Activated CD4-positive, alpha-beta T cell treated with anti-CD3 and anti-CD28 coated beads, Interleukin-2, amount 10 ng/mL, durations not matched to agents 24 days and 14 days (primary cell): ENCODE results near the gene ANAPC7. TPM values are rescaled to one million over a fixed set of nuclear protein-coding genes. Genes with fewer than 3 reads are reported as not detected.
"Not testable (repeated sequence)": the region's sequence is repeated elsewhere in the genome, so short reads cannot be mapped to it uniquely, and the experiment has no call there.

Experiments
- DNase-seq: peaks from one replicate; pipeline ENCODE4 v3.0.0; 2022
- H3K27ac Mint-ChIP-seq: one replicate; pipeline ENCODE4 v1.8.0; 2022; ENCODE audit warnings: mild to moderate bottlenecking, mixed read lengths
- H3K27me3 Mint-ChIP-seq: one replicate; pipeline ENCODE4 v1.8.0; 2022; ENCODE audit warnings: mixed read lengths
- H3K36me3 Mint-ChIP-seq: one replicate; pipeline ENCODE4 v1.8.0; 2022; ENCODE audit warnings: low read depth, mild to moderate bottlenecking, mixed read lengths
- H3K4me1 Mint-ChIP-seq: one replicate; pipeline ENCODE4 v1.8.0; 2021; ENCODE audit warnings: mixed read lengths
- H3K4me3 Mint-ChIP-seq: one replicate; pipeline ENCODE4 v1.8.0; 2022; ENCODE audit warnings: mild to moderate bottlenecking, moderate library complexity, mixed read lengths
- H3K9me3 Mint-ChIP-seq: one replicate; pipeline ENCODE4 v1.8.0; 2021; ENCODE audit warnings: mixed read lengths
- intact Hi-C: fragments of 100-400 bp; cut with micrococcal nuclease; formaldehyde crosslinking; loops from one replicate; pipeline ENCODE4 v1.15.1; 2023
- total RNA-seq: library from RNA; stranded (reverse); gene quantifications from 2 replicates; pipeline ENCODE4 v1.2.3, GENCODE V29; 2022

ANAPC7 gene, protein sequence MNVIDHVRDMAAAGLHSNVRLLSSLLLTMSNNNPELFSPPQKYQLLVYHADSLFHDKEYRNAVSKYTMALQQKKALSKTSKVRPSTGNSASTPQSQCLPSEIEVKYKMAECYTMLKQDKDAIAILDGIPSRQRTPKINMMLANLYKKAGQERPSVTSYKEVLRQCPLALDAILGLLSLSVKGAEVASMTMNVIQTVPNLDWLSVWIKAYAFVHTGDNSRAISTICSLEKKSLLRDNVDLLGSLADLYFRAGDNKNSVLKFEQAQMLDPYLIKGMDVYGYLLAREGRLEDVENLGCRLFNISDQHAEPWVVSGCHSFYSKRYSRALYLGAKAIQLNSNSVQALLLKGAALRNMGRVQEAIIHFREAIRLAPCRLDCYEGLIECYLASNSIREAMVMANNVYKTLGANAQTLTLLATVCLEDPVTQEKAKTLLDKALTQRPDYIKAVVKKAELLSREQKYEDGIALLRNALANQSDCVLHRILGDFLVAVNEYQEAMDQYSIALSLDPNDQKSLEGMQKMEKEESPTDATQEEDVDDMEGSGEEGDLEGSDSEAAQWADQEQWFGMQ
- 71.4 and 77.4 TPM in 2 replicates for total RNA-seq

DNA sequence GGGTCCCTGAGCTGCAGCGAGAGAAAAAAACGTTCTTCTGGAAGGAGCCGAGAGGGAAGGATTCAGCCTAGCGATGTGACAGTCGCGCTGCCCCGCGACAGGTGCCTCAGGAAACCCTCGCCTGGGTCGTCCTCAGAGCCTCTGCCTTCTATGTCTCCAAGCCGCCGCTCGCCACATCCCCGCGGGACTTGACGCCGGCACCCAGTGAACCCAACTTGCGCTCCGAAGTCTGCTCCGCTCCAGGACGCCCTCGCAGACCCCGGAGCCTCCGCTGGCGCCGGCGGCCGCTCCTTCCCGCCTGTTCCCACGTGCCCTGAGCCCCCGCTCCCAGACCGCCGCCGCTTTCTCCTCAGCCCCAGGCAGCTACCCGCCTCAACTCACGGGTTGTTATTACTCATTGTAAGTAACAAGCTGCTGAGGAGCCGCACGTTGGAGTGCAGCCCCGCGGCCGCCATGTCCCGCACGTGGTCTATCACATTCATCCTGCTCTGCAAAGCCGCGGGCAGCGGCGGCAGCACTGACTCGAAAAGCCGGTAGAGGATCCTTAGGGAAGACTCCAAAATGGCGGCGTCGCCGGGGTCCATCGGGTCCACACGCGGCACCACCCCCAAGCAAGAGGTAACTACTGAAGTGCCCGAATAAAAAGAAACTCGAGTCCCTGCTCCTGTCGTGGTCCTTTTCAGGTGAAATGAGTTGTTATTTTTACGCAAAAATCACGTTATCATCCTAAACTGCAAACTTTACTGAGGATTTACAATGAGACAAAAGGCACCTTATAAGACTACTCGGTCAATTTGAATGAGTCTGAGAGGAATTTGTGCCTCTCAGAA is at the start of gene ANAPC7:
Gene ANAPC7 (minus strand): TSS at position 563 of the 830 bp plus-strand sequence. CDS start 81 bp downstream, at position 482.
- DNase-seq, result peak; percentile 96
- no peaks in the 10 kb centered on the region for H3K27me3 Mint-ChIP-seq
- H3K4me3 Mint-ChIP-seq, result peak within 1 kb of the TSS; percentile 99
- intact Hi-C loops, result loop anchor here (5.0 kb wide), 1 partner anchor 99 kb away; the partner anchor contains the start of genes RAD9B and VPS29
- H3K36me3 Mint-ChIP-seq, result peaks cover 22% of the 10 kb centered on the region
- peaks cover 15% of the 10 kb centered on the region for H3K4me1 Mint-ChIP-seq
- peak within 1 kb of the TSS; percentile 98 for H3K27ac Mint-ChIP-seq
- H3K9me3 Mint-ChIP-seq, result no peaks in the 10 kb centered on the region

DNA sequence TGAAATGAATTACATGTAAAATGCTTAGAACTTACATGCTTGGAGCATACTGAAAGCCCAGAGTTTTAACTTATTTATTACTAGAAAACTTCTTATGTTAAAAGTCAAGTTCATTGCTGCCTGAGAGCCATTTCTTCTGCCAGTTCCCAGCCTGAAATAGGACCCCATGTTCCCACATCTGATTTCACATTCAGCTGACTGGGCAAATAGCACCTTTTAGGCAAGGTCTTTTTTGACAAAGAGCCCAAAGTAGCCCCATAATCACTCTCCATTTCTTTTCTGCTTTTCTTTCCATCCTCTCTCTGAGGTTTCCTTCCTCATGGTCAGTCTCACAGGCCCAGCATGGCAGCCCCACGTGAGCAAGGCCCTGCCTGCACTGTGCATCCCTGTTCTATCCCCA is 47.8 kb upstream of the ANAPC7 start:
- no peak for DNase-seq
- H3K27me3 Mint-ChIP-seq, result no peaks in the 10 kb centered on the region
- peak overlapping the region; percentile 100 for H3K27ac Mint-ChIP-seq
- intact Hi-C loops, result loop anchor here (2.0 kb wide), 1 partner anchor 20 kb away; no protein-coding TSS in a partner anchor
- peak overlapping the region; percentile 100 for H3K4me3 Mint-ChIP-seq
- peaks cover 50% of the 10 kb centered on the region for H3K36me3 Mint-ChIP-seq
- no peaks in the 10 kb centered on the region for H3K9me3 Mint-ChIP-seq
- peaks cover 31% of the 10 kb centered on the region for H3K4me1 Mint-ChIP-seq

DNA sequence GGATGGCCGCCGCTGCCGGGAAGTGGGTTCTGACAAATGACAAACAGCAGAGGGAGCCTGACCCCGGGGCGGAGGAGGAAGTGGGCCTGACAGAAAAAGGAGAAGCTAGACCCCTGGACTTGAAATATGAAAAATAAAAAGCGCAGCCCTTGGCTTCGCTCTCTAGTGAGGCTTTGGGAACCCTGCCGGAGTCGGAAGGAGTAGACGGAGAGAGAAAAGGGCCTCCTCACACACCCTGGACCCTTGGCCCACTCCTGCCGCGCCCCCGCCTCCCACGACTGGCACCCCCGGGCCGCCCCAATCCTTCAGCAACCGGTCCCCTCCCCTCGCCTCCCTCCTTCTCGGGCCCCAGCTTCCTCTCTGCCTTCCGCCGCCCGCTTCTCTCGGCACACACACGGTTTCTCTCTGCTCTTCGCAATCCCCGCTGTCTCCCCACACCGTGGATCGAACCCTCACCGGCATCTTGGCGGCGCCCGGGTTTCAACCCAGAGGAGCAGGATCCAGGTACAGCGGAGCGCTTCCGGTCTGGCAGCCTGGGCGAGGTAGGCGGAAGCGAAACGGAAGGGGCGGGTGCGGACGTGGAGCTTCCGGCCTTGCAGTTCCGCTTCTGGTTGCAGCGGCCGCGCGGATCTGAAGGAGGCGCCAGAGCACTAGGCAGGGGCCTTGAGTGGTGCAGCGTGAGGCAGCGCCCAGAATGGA is 46.4 kb upstream of the ANAPC7 start, which contains the start of gene ARPC3:
Gene ARPC3 (minus strand): TSS at position 539 of the 699 bp plus-strand sequence. CDS start 77 bp downstream, at position 462.
- intact Hi-C loops, result loop anchor here (1.0 to 2.0 kb wide), 5 partner anchors 18 to 248 kb away; partner anchors contain the start of genes FAM216A, GPN3, RAD9B and VPS29

DNA sequence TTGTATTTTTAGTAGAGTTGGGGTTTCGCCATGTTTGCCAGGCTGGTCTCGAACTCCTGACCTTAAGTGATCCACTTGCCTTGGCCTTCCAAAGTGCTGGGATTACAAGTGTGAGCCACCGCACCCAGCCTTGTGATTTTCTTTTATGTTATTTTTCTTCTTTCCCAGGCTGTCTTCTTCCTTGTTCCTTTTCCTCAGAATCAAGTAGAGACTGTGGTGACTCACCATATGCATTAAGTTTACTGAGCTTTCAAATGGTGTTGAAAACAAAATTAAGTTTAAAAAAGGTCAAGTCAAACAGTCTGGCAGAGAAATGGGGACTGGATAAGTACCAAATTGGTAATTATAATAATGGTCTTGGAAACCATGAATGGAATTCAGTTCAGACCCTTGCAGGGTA is 40.9 kb upstream of the ANAPC7 start:
- no peak for DNase-seq
- intact Hi-C loops, result no loop called here
- peaks cover 24% of the 10 kb centered on the region for H3K4me1 Mint-ChIP-seq
- peaks cover 51% of the 10 kb centered on the region for H3K36me3 Mint-ChIP-seq
- no peak overlapping the region for H3K4me3 Mint-ChIP-seq
- H3K27ac Mint-ChIP-seq, result no peak overlapping the region
- H3K27me3 Mint-ChIP-seq, result no peaks in the 10 kb centered on the region
- H3K9me3 Mint-ChIP-seq, result no peaks in the 10 kb centered on the region

More for the DNA sequence above, 46.4 kb upstream of the ANAPC7 start, which contains the start of gene ARPC3:
- H3K27ac Mint-ChIP-seq, result peak within 1 kb of the TSS; percentile 100
- H3K36me3 Mint-ChIP-seq, result peaks cover 51% of the 10 kb centered on the region
- no peaks in the 10 kb centered on the region for H3K27me3 Mint-ChIP-seq
- H3K4me3 Mint-ChIP-seq, result peak within 1 kb of the TSS; percentile 100
- DNase-seq, result peak; percentile 98
- H3K9me3 Mint-ChIP-seq, result no peaks in the 10 kb centered on the region
- peaks cover 37% of the 10 kb centered on the region for H3K4me1 Mint-ChIP-seq

DNA sequence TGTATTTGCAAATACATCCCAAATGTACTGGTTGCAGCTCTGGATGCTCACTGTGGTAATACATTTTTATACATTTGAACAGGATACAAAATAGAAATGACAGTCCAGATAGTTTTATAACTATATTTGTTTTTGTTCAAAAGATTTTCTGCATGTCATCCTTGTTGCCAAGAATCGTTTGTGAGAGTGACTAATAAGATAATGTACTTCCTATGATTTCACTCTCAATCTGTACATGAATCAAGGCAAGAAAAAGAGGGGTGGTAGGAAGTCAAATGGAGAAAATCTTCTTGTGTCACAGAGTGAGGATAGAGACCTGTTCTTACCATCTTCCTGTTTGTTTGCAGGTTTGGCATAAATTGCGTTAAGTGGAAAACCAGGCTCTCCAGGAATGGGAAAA is 32.7 kb upstream of the ANAPC7 start:
- Mint-ChIP-seq H3K27me3 (no peaks in the 10 kb centered on the region), H3K9me3 (no peaks in the 10 kb centered on the region), H3K4me3 (no peak overlapping the region), H3K4me1 (peaks cover 5% of the 10 kb centered on the region), H3K36me3 (peaks cover 46% of the 10 kb centered on the region), H3K27ac (no peak overlapping the region)
- intact Hi-C loops, result no loop called here
- no peak for DNase-seq

DNA sequence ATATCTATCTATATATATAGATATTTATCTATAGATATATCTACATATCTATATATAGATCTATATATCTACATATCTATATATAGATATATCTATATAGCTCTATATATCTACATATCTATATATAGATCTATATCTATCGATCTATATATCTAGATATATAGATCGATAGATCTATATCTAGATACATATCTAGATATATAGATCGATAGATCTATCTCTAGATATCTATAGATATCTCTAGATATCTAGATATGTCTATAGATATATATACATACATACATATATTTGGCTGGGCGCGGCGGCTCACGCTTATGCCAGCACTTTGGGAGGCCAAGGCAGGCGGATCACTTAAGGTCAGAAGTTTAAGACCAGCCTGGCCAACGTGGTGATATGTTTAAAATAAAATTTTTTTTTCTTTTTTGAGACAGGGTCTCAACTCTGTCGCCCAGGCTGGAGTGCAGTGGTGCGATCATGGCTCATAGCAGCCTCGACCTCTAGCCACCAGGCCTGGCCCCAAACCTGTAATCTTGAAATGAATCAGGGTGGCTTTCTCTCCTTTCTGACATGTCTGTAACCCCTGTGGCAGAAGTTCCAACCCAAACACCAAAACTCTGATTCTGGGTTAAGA is 28.6 kb upstream of the ANAPC7 start:
- H3K27me3 Mint-ChIP-seq, result peaks cover 3% of the 10 kb centered on the region
- H3K9me3 Mint-ChIP-seq, result no peaks in the 10 kb centered on the region
- peak overlapping the region; percentile 94 for H3K4me3 Mint-ChIP-seq
- H3K4me1 Mint-ChIP-seq, result peaks cover 7% of the 10 kb centered on the region
- intact Hi-C loops, result loop anchor here (1.0 to 2.0 kb wide), 4 partner anchors 19 to 332 kb away; partner anchors contain the start of gene ARPC3
- peak; percentile 66 for DNase-seq
- H3K27ac Mint-ChIP-seq, result no peak overlapping the region
- peaks cover 23% of the 10 kb centered on the region for H3K36me3 Mint-ChIP-seq

DNA sequence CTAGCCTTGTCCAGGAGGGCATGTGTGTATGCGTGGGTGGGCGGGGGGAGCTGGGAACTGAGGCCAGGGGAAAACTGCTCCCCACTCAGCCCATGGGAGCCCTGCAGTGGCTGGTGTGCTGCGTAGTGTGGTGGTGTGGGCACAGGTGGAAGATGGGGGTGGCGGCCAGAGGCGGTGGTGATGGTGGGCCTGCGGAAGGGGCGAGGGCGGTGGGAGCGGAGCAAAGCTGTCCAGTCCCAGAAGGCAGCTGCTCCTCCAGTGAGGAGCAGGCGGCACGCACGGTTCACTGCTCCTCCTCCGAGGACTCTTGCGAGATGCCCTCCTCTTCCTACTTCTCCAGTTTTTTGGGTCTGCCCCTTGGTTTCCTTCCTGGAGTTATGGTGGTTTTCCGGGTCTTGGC is 26.2 kb upstream of the ANAPC7 start:
- not testable (repeated sequence) for H3K4me1 Mint-ChIP-seq, DNase-seq, H3K36me3 Mint-ChIP-seq, H3K9me3 Mint-ChIP-seq, H3K4me3 Mint-ChIP-seq, H3K27ac Mint-ChIP-seq, H3K27me3 Mint-ChIP-seq
- intact Hi-C loops, result loop anchor here (2.0 kb wide), 1 partner anchor 21 kb away; the partner anchor contains the start of gene ARPC3

DNA sequence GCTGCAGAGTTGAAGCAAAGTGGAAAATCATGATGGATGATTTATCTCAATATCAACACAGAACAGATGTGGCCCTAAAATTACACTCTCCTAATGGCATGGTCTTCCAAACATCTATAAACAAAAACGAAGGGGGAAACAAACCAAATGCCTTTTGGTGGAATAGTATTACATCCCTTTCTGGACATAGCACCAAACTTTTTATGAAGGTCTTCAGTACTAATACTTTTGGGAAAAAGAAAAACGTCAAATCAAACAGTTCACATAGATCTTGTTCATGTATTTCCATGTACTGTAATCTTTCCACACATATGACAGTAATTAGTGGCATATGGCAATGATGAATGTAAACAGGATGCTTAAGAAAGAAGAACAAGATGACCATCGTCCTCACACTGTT is 22.9 kb upstream of the ANAPC7 start:
- H3K27ac Mint-ChIP-seq, result no peak overlapping the region
- H3K9me3 Mint-ChIP-seq, result no peaks in the 10 kb centered on the region
- no peak overlapping the region for H3K4me3 Mint-ChIP-seq
- peaks cover 4% of the 10 kb centered on the region for H3K4me1 Mint-ChIP-seq
- H3K36me3 Mint-ChIP-seq, result no peaks in the 10 kb centered on the region
- intact Hi-C loops, result no loop called here
- no peak for DNase-seq
- H3K27me3 Mint-ChIP-seq, result peaks cover 22% of the 10 kb centered on the region

DNA sequence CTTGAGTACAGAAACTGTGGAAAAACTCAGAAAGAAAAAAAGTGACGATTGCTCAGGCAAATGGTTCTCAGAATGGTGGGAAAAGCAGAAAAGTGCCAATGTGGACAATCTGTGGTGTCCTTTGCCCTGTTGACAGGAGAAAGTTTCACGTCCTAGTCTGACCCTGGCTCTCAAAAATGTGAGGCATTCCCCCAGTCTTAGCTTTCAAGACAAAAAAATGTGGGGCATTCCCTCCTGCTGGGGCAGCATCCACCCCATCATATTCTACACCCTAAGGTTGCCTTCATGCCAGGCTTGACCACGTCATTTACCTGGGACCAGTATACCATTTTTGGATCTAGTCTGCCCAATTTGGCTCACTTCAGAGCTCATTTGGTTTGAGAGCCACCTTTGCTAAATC is 20.7 kb upstream of the ANAPC7 start:
- no peak for DNase-seq
- Mint-ChIP-seq H3K4me1 (no peaks in the 10 kb centered on the region), H3K27me3 (peaks cover 29% of the 10 kb centered on the region), H3K27ac (no peak overlapping the region), H3K36me3 (no peaks in the 10 kb centered on the region), H3K4me3 (no peak overlapping the region), H3K9me3 (no peaks in the 10 kb centered on the region)
- intact Hi-C loops, result no loop called here

DNA sequence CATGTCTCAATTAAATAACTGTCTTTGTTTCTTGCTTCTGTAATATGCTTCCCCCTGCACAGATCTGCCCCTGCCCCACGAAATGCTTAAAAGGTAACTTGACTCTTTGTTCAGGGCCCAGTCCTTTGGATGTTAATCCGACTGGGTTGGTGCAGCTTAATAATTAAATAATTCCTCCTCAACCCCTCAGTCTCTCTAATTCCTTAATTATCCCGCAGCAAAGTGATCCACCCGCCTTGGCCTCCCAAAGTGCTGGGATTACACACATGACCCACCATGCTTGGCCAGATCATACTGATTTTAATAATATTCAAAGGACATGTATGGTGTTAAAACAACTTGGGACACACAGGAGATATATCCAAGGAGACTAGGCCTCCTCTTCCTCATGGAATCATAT is 18.2 kb upstream of the ANAPC7 start:
- DNase-seq, result no peak
- Mint-ChIP-seq H3K36me3 (no peaks in the 10 kb centered on the region), H3K9me3 (no peaks in the 10 kb centered on the region), H3K27me3 (peaks cover 33% of the 10 kb centered on the region), H3K4me1 (no peaks in the 10 kb centered on the region), H3K4me3 (no peak overlapping the region), H3K27ac (no peak overlapping the region)
- intact Hi-C loops, result no loop called here

DNA sequence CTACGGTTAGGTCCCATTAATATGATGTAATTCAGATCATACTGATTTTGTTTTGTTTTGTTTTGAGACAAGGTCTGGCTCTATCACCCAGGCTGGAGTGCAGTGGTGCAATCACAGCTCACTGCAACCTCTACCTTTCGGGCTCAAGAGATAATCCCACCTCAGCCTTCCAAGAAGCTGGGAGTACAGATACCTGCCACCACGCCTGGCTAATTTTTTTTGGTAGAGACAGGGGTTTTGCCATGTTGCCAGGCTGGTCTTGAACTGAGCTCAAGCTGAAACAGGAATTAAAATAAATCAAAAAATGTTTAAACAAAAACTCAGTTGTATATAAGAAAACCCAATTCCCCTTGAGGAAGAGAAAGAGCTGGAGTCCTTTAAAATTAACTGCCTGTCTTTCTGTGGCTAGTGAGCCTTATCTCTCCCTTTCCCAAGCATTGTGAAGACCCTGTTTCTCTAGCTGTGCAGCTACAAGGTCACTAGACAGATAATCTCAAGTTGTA is 17.7 kb upstream of the ANAPC7 start:
- intact Hi-C loops, result no loop called here
- no peaks in the 10 kb centered on the region for H3K9me3 Mint-ChIP-seq
- H3K27me3 Mint-ChIP-seq, result peaks cover 33% of the 10 kb centered on the region
- no peaks in the 10 kb centered on the region for H3K4me1 Mint-ChIP-seq
- no peaks in the 10 kb centered on the region for H3K36me3 Mint-ChIP-seq
- no peak for DNase-seq
- H3K4me3 Mint-ChIP-seq, result no peak overlapping the region
- no peak overlapping the region for H3K27ac Mint-ChIP-seq

DNA sequence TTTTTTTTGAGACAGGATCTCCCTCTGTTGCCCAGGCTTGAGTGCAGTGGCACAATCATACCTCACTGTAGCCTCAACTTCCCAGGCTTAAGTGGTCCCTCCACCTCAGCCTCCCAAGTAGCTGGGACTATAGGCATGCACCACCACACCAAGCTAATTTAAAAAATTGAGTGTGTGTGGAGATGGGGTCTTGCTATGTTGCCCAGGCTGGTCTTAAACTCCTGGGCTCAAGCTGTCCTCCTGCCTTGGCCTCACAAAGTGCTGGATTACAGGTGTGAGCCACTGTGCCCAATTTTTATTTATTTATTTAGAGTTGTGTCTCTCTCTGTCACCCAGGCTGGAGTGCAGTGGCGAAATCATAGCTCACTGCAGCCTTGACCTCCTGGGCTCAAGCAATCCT is 17.1 kb upstream of the ANAPC7 start:
- intact Hi-C loops, H3K4me1 Mint-ChIP-seq, DNase-seq, H3K9me3 Mint-ChIP-seq, H3K27ac Mint-ChIP-seq, H3K4me3 Mint-ChIP-seq, H3K36me3 Mint-ChIP-seq: not testable (repeated sequence)
- peaks cover 33% of the 10 kb centered on the region for H3K27me3 Mint-ChIP-seq
